K562 (cell line): ENCODE measurements around the gene MPIG6B. TPM values are rescaled to one million over a fixed set of nuclear protein-coding genes. Genes with fewer than 3 reads are reported as not detected.

Experiments used
- BRF1 ChIP-seq: IDR thresholded peaks from 3 replicates; pipeline ENCODE4 v1.6.1; 2011; ENCODE audit warnings: borderline replicate concordance, mild to moderate bottlenecking; ENCODE audit not compliant: insufficient read length; ENCODE audit errors: extremely low read depth
- PHTF2 ChIP-seq: fragments of 250-450 bp; sonication (Bioruptor Pico); IDR thresholded peaks from 2 replicates; pipeline ENCODE4 v1.5.0; 2021; ENCODE audit warnings: mild to moderate bottlenecking
- RAD51 ChIP-seq: fragments of 450-650 bp; IDR thresholded peaks from 2 replicates; pipeline ENCODE4 v1.7.1; 2016; ENCODE audit warnings: low read depth, mild to moderate bottlenecking, borderline replicate concordance
- RERE ChIP-seq: sonication (generic); formaldehyde crosslinking; IDR thresholded peaks from 2 replicates; pipeline ENCODE4 v1.8.0; 2023; ENCODE audit warnings: missing genetic modification reagents, mild to moderate bottlenecking, borderline replicate concordance
- SMAD2 ChIP-seq: fragments of 150-350 bp; IDR thresholded peaks from 2 replicates; pipeline ENCODE4 v1.6.1; 2014; ENCODE audit warnings: low read depth, mild to moderate bottlenecking, low read length
- ZBED1 ChIP-seq: IDR thresholded peaks from 2 replicates; pipeline ENCODE4 v1.6.1; 2014
- ZBTB1 ChIP-seq: sonication (generic); formaldehyde crosslinking; IDR thresholded peaks from 2 replicates; pipeline ENCODE4 v1.8.1; 2023; ENCODE audit warnings: missing genetic modification reagents, low read depth, mild to moderate bottlenecking, borderline replicate concordance
- ZKSCAN8 ChIP-seq: fragments of 200-800 bp; sonication (Bioruptor generic); IDR thresholded peaks from 2 replicates; pipeline ENCODE4 v1.6.1; 2016; ENCODE audit warnings: missing genetic modification characterization, missing compliant biosample characterization
- ZNF609 ChIP-seq: sonication (generic); formaldehyde crosslinking; IDR thresholded peaks from 2 replicates; pipeline ENCODE4 v1.8.1; 2023; ENCODE audit warnings: missing genetic modification reagents, mild to moderate bottlenecking, borderline replicate concordance
- polyA plus RNA-seq, 8 experiments: library from polyadenylated mRNA; depleted of rRNA in 4 of 8; stranded (reverse) in 5 of 8; unstranded in 3 of 8; fragments of >200 nt; fragmentation: Nextera tagmentation in 2 of 8; fragmentation: Illumina TruSeq in 1 of 8; extraction: Ambion mirVana in 2 of 8; extraction: Trizol in 1 of 8; gene quantifications; 2 replicates each; pipeline versions ENCODE4 v1.2.1 to v1.2.3, GENCODE V29; 2011 to 2014; ENCODE audit warnings: inconsistent platforms in 1 of 8, missing spikeins in 1 of 8
- total RNA-seq, 7 experiments: library from RNA; depleted of rRNA in 6 of 7; stranded (reverse); fragments of >200 nt in 6 of 7; fragmentation: Illumina TruSeq in 2 of 7; extraction: Trizol in 2 of 7; gene quantifications; 2 replicates each; pipeline versions ENCODE4 v1.2.1 to v1.2.3, GENCODE V29; 2011 to 2021; ENCODE audit warnings: low replicate concordance in 1 of 7

The MPIG6B gene
- total and polyA plus RNA-seq, 9 of the 15 experiments (the other 6 are each of a cell fraction or from before 2014, with no cell fraction given): 0.11 to 1.2 (median 0.28) TPM; not detected in 1

- TF ChIP-seq BRF1 (no peak), SMAD2 (no peak), RERE (CRISPR knock-in tag) (no peak), ZNF609 (CRISPR knock-in tag) (no peak), PHTF2 (CRISPR knock-in tag) (no peak), ZBTB1 (no peak), RAD51 (no peak), ZKSCAN8 (CRISPR knock-in tag) (no peak), ZBED1 (no peak)
These were observed 27.3 kb downstream of the MPIG6B start (continued) for GRCh38 chr6:31750411-31751022.
